Glomerular visceral epithelial cell (primary cell): ENCODE data around the gene VPS4A.

Experiments
- DNase-seq: peaks from one replicate; pipeline ENCODE4 v3.0.0-alpha.2; 2016; ENCODE audit errors: extremely low spot score

Gene VPS4A

DNA sequence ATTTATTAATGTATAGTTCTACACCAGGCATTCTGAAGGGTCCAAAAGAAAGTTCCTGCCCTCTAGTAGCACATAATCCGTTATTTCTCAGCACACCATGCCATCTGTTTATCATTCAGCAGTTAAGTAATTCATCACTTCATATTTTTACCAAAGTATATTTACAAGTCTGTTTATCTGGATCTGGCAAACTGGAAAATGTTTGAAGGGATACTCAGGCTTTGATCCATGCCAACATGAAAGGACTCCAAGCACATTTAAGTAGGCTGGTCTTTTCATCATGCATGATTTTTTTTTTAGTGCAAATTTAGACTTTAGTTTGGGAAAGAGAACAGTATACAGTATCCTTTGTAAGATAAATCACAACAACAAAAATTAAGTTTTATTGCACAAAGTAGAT lies 4.1 kb upstream of the VPS4A start:
- DNase-seq: no peak

- DNase-seq: no peak
Observed at GRCh38 chr16:69307856-69308255, 3.3 kb upstream of the VPS4A start.

- no peak for DNase-seq
Observed at GRCh38 chr16:69309316-69309715, 1.8 kb upstream of the VPS4A start.

- DNase-seq: peak; percentile 47
Observed at GRCh38 chr16:69311533-69312387, 610 bp downstream of the VPS4A start.

DNA sequence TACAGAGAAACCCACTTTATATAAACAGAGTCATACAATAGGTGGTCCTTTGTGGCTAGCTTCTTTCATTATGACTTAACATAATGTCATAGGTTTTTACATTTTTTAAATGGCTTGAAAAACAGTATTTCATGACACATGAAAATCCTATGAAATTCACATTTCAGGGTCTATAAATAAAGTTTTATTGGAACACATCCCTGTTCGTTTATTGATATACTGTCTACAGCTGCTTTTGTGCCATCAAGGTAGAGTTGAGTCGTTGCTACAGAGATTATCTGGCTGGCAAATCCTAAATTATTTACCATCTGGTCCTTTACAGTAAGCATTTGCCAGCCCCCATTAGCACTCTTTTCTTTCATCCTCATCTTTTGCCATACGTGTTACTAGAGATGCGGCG lies 2.3 kb downstream of the VPS4A start:
- no peak for DNase-seq

DNA sequence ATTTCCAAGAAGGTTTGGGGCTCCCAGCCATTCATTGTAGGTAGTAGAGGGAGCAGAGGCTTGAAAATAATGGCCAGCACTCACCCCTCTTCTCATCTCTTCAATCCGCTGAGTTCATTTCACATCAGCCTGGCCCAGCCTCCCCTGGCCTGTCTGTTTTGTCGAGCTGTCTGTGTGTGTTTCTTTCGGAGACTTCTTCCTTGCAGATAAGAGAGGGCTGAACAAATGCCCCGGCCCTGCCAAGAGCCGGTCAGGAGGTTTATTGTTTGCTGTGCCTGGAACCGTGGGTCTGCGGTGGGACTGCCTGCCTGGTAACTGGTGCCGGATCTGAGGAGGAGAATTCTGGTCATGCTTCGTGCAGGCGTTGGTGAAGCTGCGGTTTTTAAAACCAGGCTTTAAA lies 3.4 kb downstream of the VPS4A start:
- no peak for DNase-seq

DNA sequence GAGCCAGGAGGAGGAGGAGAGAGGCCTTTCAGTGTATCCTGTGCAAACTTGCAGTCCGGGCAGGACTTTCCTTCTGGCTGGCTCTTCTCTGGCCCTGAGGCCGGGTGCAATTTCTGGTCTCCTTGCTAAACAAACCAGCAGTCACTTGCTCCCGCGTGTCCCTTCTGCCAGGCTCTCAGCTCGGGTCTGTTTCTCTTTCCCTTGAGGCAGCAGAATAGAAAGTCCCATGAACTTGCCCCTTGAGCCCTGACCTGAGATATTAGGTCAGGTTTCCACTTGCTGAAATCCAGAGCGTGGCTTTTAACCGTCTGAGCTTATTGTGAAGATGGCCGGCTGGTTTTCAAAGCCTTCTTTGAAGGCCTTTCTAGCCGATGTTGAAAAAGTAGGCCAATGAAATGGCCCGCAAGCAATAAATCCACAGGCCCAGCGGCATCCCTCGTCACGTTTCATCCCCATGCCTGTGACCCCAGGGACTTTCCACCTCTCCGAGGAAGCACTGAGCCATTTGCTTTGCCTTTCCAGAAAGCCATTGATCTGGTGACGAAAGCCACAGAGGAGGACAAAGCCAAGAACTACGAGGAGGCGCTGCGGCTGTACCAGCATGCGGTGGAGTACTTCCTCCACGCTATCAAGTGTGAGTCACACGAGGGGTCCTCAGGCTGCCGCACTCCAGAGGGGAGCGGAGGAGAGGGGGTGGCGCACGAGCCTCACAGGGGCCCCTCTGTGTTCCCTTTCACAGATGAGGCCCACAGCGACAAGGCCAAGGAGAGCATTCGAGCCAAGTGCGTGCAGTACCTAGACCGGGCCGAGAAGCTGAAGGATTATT lies 4.5 kb downstream of the VPS4A start:
- DNase-seq: no peak

DNA sequence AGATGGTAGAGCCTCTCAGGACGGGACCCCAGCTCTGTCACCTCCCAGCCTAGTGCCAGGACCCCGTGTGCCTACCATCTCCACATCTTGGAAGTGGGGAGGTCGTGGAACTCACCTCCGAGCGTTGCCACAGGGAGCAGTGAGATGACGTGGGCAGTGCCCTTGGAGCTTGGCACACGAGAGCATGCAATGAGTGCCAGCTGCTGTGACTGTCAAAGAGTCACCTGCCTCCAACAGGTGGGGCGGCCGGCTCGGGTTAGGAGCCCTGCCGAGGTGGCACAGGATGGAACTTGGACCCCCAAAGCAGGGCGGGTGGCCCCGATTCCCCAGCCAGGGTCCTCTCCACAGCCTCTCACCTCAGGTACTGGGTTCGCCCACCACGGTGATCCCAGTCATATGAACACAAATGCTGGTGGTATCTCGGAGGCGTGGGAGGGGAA lies 5.5 kb downstream of the VPS4A start:
- no peak for DNase-seq

GRCh38 chr16:69318177-69318910 lies 7.2 kb downstream of the VPS4A start:
- DNase-seq: no peak

DNA sequence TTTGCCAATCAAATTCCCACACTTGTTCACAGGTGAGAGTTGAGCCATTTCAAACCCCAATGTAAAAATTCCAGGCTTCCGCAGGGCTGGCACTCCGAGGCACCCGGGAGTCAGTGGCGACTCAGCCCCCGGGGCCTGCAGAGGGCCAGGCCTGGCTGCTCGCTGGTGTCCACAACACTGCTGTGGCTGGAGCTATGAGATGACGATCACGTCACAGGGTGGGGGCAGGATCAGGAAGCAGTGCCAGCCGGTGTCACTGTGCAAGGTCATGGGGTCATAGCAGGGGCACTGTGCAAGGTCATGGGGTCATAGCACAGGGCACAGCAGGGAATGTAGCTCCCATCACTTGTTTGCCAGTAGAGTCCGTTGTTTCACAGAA lies 7.8 kb downstream of the VPS4A start:
- DNase-seq: no peak

DNA sequence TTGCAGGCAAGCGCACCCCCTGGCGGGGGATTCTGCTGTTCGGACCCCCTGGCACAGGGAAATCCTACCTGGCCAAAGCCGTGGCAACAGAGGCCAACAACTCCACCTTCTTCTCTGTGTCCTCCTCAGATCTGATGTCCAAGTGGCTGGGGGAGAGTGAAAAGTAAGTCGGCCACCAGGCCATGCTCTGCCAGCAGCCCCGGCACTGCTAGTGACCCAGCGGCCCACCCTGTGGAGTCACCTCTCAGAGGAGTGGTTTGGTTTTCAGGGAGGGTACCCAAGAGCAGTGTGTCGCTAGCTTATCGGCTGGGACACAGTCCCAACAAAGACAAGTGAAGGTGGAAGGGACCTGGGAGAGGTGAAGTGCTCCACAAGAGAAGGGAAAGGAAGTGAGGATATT lies 8.2 kb downstream of the VPS4A start:
- no peak for DNase-seq

GRCh38 chr16:69319826-69320739 lies 8.9 kb downstream of the VPS4A start:
- DNase-seq: no peak

GRCh38 chr16:69320740-69321073 lies 9.6 kb downstream of the VPS4A start:
- DNase-seq: no peak

- no peak for DNase-seq
Observed at GRCh38 chr16:69321080-69321479, 9.9 kb downstream of the VPS4A start.

DNA sequence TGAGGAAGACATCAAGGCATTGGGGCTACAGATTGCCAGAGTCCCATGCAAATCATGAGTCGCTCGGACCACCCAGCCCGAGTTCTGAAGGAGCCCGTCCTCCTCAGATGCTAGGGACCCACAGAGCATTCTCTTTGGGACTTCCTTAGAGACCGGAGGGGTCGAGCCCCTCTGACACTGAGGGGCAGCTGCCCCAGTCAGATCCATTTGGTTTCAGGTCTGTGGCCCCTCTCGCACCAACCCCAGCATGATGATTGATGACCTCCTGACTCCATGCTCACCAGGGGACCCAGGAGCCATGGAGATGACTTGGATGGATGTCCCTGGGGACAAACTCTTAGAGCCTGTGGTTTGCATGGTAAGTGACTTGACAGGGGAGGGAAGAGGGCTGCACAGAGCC lies 11.2 kb downstream of the VPS4A start:
- no peak for DNase-seq

DNA sequence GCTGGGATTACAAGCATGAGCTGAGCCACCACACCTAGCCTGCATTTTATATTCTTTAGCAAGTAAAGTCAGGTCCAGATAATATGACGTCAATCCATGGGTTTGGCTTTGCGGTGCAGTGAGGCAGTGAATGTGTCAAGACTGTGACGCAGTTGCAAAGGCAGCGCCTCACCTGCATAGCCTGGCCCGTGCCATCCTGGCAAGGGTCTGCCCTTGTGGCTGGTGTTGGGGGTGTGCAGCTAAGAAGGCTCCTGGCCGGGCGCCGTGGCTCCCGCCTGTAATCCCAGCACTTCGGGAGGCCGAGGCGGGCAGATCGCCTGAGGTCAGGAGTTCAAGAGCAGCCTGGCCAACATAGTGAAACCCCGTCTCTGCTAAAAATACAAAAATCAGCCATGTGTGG lies 12.3 kb downstream of the VPS4A start:
- no peak for DNase-seq

- peak; percentile 13 for DNase-seq
Observed at GRCh38 chr16:69324013-69324531, 12.9 kb downstream of the VPS4A start.

DNA sequence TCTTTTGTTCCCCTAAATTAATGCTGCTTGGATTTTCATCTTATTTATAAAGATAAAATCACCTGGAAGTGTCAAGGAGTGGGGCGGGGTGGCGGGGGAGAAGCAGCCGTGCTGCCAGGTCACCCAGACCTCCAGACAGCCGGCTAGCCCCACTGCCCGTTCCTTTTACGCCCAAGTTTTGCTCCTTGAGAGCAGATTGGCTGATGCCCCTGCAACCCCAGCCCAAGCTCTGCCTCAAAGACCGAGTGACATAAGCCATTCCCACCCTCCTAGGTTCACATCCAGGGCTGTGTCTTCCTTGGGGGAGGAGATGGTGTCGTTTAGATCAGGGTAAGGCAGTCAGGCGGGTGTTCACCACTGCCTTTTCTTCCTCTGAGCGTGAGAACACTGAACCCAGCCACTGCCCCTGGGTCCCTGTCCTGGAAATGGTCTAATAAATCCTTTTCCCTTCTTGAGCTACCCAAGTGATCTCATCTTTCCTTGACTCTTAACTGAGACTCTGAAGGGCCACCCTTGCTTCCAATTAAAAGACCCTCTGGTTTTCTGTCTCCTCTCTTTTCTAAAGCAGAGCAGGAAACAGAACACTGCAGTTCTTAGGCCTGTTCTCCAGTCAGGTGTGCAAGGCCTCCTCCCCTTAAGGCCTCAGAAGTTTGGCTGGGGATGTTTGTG lies 13.6 kb downstream of the VPS4A start:
- DNase-seq: no peak

DNA sequence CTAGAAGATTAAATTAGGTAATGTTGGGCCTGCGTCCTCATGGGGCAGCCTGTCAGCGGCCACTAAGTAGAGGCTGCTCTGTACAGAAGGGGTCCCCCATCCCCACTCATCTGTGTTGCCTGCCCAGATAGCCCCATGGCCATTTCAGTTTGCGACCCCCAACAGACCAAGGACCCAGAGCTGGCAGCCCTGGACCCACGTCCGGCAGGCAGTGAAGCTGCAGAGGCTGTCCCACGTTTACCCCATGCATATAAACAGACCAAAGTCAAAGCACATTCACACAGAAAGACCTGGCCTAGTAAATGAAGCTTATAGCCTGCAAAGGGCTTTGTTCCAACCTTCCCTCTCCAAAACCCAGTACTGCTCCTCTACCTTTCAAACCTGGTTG lies 14.6 kb downstream of the VPS4A start:
- no peak for DNase-seq

GRCh38 chr16:69326172-69326873 lies 15.2 kb downstream of the VPS4A start:
- peak; percentile 19 for DNase-seq
